Esophagus squamous epithelium (tissue), 4 donors: Measurements from ENCODE around the gene IFT122.
"Not testable (repeated sequence)": the region's sequence is repeated elsewhere in the genome, so short reads cannot be mapped to it uniquely, and the experiment has no call there.

Experiments used
- POLR2A ChIP-seq, 4 donors: fragments of 450-650 bp; IDR thresholded peaks; one replicate each; pipeline ENCODE4 v1.6.1; 2017; ENCODE audit warnings: antibody characterized with exemption in 4 of 4, mild to moderate bottlenecking in 4 of 4, moderate library complexity in 3 of 4
- TF ChIP-seq, protein P1 (sequence below), 6 experiments: fragments of 450-650 bp in 4 of 6; fragments of 200-600 bp in 2 of 6; sonication (generic) in 2 of 6; IDR thresholded peaks; one replicate each; pipeline ENCODE4 v1.5.1; 2016 to 2019; ENCODE audit warnings: antibody characterized with exemption in 6 of 6, mild to moderate bottlenecking in 4 of 6, moderate library complexity in 4 of 6

DNA sequence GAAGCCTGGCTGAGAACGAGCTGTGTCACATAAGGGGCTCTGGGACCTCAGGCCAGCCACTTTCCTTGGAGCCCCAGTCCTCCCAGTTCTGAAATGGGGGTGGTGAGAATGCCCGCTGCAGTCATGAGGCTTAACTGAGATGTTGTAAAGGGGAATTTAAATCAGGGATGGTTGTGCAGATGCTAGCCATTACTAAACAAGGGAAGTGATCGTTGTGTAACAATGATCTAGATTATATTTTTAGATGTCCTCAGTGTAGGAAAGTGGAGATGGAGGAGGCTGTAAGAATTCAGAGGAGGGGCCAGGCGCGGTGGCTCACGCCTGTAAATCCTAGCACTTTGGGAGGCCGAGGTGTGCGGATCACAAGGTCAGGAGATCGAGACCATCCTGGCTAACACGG is 49.2 kb downstream of the IFT122 start:
- TF ChIP-seq, protein P1, sequence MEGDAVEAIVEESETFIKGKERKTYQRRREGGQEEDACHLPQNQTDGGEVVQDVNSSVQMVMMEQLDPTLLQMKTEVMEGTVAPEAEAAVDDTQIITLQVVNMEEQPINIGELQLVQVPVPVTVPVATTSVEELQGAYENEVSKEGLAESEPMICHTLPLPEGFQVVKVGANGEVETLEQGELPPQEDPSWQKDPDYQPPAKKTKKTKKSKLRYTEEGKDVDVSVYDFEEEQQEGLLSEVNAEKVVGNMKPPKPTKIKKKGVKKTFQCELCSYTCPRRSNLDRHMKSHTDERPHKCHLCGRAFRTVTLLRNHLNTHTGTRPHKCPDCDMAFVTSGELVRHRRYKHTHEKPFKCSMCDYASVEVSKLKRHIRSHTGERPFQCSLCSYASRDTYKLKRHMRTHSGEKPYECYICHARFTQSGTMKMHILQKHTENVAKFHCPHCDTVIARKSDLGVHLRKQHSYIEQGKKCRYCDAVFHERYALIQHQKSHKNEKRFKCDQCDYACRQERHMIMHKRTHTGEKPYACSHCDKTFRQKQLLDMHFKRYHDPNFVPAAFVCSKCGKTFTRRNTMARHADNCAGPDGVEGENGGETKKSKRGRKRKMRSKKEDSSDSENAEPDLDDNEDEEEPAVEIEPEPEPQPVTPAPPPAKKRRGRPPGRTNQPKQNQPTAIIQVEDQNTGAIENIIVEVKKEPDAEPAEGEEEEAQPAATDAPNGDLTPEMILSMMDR (IDR thresholded peaks at IDR 0.05) = not testable (repeated sequence)
- not testable (repeated sequence) for TF ChIP-seq POLR2A (IDR thresholded peaks at IDR 0.05)
